Tibial nerve (tissue), 4 donors: ENCODE measurements around the gene HLA-DQB1.

Experiments used
- EP300 ChIP-seq, 2 donors: sonication (generic); formaldehyde crosslinking; IDR thresholded peaks; one replicate each; pipeline ENCODE4 v1.6.1; 2017; ENCODE audit warnings: antibody characterized with exemption in 2 of 2, mild to moderate bottlenecking in 1 of 2
- POLR2A ChIP-seq, 2 donors: fragments of 450-650 bp; IDR thresholded peaks; one replicate each; pipeline ENCODE4 v1.6.1; 2017; ENCODE audit warnings: antibody characterized with exemption in 2 of 2, mild to moderate bottlenecking in 2 of 2, moderate library complexity in 2 of 2
- TF ChIP-seq, protein P1 (sequence below), 5 experiments: fragments of 200-600 bp in 3 of 5; fragments of 450-650 bp in 2 of 5; sonication (generic) in 3 of 5; IDR thresholded peaks; one replicate each; pipeline ENCODE4 v1.5.1; 2016 to 2019; ENCODE audit warnings: antibody characterized with exemption in 5 of 5, mild to moderate bottlenecking in 3 of 5, moderate library complexity in 2 of 5

- no peak for TF ChIP-seq POLR2A (IDR thresholded peaks at IDR 0.05)
- TF ChIP-seq, protein P1, sequence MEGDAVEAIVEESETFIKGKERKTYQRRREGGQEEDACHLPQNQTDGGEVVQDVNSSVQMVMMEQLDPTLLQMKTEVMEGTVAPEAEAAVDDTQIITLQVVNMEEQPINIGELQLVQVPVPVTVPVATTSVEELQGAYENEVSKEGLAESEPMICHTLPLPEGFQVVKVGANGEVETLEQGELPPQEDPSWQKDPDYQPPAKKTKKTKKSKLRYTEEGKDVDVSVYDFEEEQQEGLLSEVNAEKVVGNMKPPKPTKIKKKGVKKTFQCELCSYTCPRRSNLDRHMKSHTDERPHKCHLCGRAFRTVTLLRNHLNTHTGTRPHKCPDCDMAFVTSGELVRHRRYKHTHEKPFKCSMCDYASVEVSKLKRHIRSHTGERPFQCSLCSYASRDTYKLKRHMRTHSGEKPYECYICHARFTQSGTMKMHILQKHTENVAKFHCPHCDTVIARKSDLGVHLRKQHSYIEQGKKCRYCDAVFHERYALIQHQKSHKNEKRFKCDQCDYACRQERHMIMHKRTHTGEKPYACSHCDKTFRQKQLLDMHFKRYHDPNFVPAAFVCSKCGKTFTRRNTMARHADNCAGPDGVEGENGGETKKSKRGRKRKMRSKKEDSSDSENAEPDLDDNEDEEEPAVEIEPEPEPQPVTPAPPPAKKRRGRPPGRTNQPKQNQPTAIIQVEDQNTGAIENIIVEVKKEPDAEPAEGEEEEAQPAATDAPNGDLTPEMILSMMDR (IDR thresholded peaks at IDR 0.05): no peak
- TF ChIP-seq EP300 (IDR thresholded peaks at IDR 0.05): no peak
Observed at GRCh38 chr6:32655203-32655710, 11.2 kb downstream of the HLA-DQB1 start.
